Progenitor cell of endocrine pancreas (in vitro differentiated cells): ENCODE measurements around the gene AVPR1B. TPM values are rescaled to one million over a fixed set of nuclear protein-coding genes. Genes with fewer than 3 reads are reported as not detected.

Source experiments
- DNase-seq: peaks from one replicate; pipeline ENCODE4 v3.0.0; 2021; ENCODE audit warnings: low spot score; ENCODE audit not compliant: unreplicated experiment
- H3K27ac Mint-ChIP-seq: 2 replicates; pipeline ENCODE4 v1.8.0; 2021; ENCODE audit warnings: mild to moderate bottlenecking, moderate library complexity, mixed read lengths
- H3K27me3 Mint-ChIP-seq: 2 replicates; pipeline ENCODE4 v1.8.0; 2021; ENCODE audit warnings: mixed read lengths
- H3K36me3 Mint-ChIP-seq: 2 replicates; pipeline ENCODE4 v1.8.0; 2022; ENCODE audit warnings: mixed read lengths; ENCODE audit not compliant: insufficient read depth
- H3K4me1 Mint-ChIP-seq: 2 replicates; pipeline ENCODE4 v1.8.0; 2021; ENCODE audit warnings: low read depth, mixed read lengths
- H3K4me3 Mint-ChIP-seq: 2 replicates; pipeline ENCODE4 v1.8.0; 2021; ENCODE audit warnings: low read depth, mild to moderate bottlenecking, moderate library complexity, mixed read lengths
- H3K9me3 Mint-ChIP-seq: 2 replicates; pipeline ENCODE4 v1.8.0; 2021; ENCODE audit warnings: low read depth, mixed read lengths
- total RNA-seq: library from RNA; stranded (reverse); gene quantifications from 2 replicates; pipeline ENCODE4 v1.2.1, GENCODE V29; 2021
- TF ChIP-seq, protein P1 (sequence below): fragments of 200-600 bp; sonication (generic); IDR thresholded peaks from one replicate; pipeline ENCODE4 v1.5.0; 2021; ENCODE audit warnings: antibody characterized with exemption, mild to moderate bottlenecking; ENCODE audit not compliant: unreplicated experiment

The AVPR1B gene
- total RNA-seq, 1 donor from 2014 or later: 0.60 TPM

DNA sequence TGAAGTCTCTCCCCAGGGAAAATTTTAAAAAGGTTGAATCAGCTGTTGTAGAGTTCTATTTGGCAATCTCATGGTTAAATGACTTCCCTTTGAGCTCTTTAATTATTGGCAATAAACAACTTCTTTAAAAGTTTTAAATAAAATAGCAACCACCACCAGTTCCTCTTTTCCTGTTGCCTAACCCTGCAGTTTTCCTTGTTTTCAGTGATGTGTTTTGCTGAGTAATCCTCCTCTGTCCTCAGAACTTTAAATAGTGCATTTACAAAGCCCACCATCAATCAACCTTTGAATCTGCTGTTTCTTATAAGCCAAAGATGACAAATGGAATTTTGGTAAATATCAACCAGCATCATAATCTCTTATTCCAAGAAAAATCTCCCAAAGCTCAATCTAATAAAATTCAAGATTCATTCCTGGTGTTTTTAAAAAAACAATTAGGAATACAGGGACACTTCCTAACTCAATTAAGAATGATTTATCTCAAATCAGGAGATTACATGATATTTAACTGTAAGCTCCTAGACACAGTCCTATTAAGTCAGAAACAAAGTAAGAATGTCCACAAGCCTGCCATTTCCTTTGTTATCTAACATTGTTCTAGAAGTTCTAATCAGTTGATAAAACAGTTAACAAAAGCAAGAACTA is 14.8 kb downstream of the AVPR1B start:
- TF ChIP-seq, protein P1, sequence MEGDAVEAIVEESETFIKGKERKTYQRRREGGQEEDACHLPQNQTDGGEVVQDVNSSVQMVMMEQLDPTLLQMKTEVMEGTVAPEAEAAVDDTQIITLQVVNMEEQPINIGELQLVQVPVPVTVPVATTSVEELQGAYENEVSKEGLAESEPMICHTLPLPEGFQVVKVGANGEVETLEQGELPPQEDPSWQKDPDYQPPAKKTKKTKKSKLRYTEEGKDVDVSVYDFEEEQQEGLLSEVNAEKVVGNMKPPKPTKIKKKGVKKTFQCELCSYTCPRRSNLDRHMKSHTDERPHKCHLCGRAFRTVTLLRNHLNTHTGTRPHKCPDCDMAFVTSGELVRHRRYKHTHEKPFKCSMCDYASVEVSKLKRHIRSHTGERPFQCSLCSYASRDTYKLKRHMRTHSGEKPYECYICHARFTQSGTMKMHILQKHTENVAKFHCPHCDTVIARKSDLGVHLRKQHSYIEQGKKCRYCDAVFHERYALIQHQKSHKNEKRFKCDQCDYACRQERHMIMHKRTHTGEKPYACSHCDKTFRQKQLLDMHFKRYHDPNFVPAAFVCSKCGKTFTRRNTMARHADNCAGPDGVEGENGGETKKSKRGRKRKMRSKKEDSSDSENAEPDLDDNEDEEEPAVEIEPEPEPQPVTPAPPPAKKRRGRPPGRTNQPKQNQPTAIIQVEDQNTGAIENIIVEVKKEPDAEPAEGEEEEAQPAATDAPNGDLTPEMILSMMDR: no peak
- H3K9me3 Mint-ChIP-seq: no peaks in the 10 kb centered on the region
- H3K4me1 Mint-ChIP-seq: peaks cover 7% of the 10 kb centered on the region
- no peaks in the 10 kb centered on the region for H3K36me3 Mint-ChIP-seq
- no peak overlapping the region for H3K4me3 Mint-ChIP-seq
- DNase-seq: no peak
- peaks cover 17% of the 10 kb centered on the region for H3K27me3 Mint-ChIP-seq
- no peak overlapping the region for H3K27ac Mint-ChIP-seq

DNA sequence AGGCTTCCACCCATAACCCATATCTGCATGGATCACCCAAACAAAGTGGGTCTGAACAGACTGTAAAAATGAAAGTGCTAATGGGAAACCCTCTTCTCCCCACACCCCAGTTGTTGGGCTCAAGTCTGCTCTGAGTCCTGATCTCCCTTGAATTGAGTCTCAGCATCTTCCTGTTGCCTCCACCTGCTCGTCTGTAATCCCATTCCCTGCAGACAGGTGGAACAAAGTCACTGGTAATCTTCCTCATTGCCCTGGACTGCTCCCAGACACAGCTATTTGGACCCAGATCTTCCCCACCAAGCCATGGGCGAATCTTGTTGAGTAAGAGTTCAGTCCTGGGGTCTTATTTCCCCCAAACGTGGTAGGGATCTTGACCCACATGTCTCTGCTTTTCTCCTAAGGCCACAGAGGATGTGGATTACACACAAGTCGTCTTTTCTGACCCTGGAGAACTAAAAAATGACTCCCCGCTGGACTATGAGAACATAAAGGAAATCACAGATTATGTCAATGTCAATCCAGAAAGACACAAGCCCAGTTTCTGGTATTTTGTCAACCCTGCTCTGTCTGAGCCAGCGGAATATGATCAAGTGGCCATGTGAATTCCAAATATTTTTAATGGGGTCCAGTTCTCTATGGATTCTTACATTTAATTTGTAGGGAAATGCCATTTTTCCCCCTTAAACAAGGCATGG is 15.7 kb downstream of the AVPR1B start:
- no peaks in the 10 kb centered on the region for H3K9me3 Mint-ChIP-seq
- H3K36me3 Mint-ChIP-seq: no peaks in the 10 kb centered on the region
- no peak overlapping the region for H3K4me3 Mint-ChIP-seq
- no peak for DNase-seq
- TF ChIP-seq, protein P1: no peak
- no peak overlapping the region for H3K27ac Mint-ChIP-seq
- peaks cover 18% of the 10 kb centered on the region for H3K27me3 Mint-ChIP-seq
- H3K4me1 Mint-ChIP-seq: peaks cover 2% of the 10 kb centered on the region

DNA sequence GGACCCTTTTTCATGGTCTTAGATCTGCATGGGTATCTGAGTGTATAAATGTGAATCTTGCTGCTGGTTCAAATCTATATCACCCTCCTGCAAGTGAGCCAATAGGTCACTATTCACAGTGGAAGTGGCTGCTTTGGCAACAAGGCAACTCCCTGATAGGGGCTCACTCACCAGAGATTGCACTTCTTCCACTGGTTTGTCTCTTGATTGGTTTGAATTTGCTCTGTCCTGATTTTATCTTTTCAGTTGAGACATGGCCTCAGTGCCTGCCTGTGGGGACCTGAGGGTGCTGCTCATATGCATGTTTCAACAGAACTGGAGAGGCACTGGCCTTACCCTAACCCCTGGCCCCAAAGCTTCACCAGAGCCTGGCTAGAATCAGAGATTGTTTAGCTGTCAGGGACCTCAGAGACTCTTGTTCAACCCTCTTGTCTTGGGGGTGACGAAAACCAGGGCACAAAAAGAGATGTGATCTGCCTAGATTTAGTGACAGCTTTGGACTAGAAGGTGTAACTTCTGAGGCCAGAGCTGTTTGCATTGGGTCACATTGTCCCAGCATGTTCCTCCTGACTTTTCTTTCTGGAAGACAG is 16.9 kb downstream of the AVPR1B start:
- Mint-ChIP-seq H3K27me3 (peaks cover 18% of the 10 kb centered on the region), H3K27ac (no peak overlapping the region), H3K36me3 (no peaks in the 10 kb centered on the region), H3K9me3 (no peaks in the 10 kb centered on the region), H3K4me3 (no peak overlapping the region), H3K4me1 (peaks cover 2% of the 10 kb centered on the region)
- TF ChIP-seq, protein P1: no peak
- no peak for DNase-seq

DNA sequence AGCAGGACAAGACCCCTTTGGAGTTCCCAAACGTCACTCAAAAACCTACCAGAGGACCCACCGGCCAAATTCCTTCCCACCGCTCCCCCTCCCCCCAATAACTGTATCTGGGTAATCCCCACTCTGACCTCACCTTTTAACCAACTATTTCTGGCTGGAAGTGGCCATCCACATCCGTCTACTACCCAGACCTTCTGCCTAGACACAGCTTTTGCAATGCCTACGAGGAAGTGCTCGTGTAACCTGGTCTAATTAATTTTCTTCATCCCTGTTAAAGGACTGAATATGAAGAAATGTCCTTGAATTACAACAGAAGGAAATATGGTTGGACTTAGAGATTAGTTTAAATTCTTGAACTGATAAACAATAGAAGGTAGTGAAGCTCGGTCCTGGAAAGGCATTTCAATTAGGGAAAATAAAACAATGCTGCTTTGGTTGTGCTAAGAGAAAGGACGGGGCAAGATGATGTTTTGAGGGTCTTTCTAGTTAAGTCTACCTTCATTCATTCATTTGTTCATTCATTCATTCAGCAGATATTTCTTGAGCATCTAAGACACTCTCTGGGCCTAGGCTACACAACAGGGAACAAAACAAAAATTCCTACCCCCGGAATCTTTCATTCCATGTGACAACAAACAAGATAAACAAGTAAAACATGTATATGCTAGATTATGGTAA is 18.8 kb downstream of the AVPR1B start:
- Mint-ChIP-seq H3K27me3 (peaks cover 15% of the 10 kb centered on the region), H3K27ac (no peak overlapping the region), H3K36me3 (no peaks in the 10 kb centered on the region), H3K4me3 (no peak overlapping the region), H3K9me3 (no peaks in the 10 kb centered on the region), H3K4me1 (no peaks in the 10 kb centered on the region)
- TF ChIP-seq, protein P1: no peak
- DNase-seq: no peak

DNA sequence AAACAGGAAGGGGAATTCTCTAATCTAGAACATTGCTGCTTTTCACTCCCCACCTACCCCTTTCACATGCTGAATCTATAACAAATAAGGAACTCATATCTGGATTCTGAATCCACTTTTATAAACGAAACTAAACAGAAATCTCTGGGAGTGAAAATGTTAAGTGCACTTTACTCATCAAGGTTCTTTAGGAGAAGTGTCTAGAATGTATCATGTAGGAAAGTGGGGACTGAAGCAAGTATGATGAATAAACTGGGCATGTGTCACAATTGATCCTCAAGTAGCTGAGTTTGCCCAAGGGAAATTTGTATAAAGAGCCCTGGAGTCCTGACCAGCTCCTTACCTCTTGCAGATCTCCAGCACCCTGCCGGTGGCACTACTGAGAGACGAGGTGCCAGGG is 19.8 kb downstream of the AVPR1B start:
- no peaks in the 10 kb centered on the region for H3K9me3 Mint-ChIP-seq
- H3K4me3 Mint-ChIP-seq: no peak overlapping the region
- peaks cover 15% of the 10 kb centered on the region for H3K27me3 Mint-ChIP-seq
- no peaks in the 10 kb centered on the region for H3K36me3 Mint-ChIP-seq
- no peak overlapping the region for H3K27ac Mint-ChIP-seq
- DNase-seq: no peak
- TF ChIP-seq, protein P1: no peak
- no peaks in the 10 kb centered on the region for H3K4me1 Mint-ChIP-seq
